Astrocyte (in vitro differentiated cells and primary cell): ENCODE measurements around the gene LRRC2. TPM values are rescaled to one million over a fixed set of nuclear protein-coding genes. Genes with fewer than 3 reads are reported as not detected.

ENCODE experiments used
- DNase-seq: peaks from one replicate; pipeline ENCODE4 v3.0.0-alpha.2; 2010; ENCODE audit warnings: low read depth
- FAIRE-seq: peaks from 2 replicates; lab custom pipeline; 2011; peaks lifted over from hg19 to GRCh38; lab: Jason Lieb, UNC
- H2AFZ ChIP-seq: 2 replicates; pipeline ENCODE4 v1.6.0; 2012; ENCODE audit warnings: low read depth, low read length, inconsistent platforms
- H3K27ac ChIP-seq: 2 replicates; pipeline ENCODE4 v1.5.1; 2011; ENCODE audit warnings: low read depth, low read length, inconsistent platforms
- H3K27me3 ChIP-seq: 2 replicates; pipeline ENCODE4 v1.6.0; 2011; ENCODE audit warnings: low read length, inconsistent platforms; ENCODE audit not compliant: insufficient read depth
- H3K36me3 ChIP-seq: 2 replicates; pipeline ENCODE4 v1.5.1; 2011; ENCODE audit warnings: low read length, inconsistent platforms; ENCODE audit not compliant: insufficient read depth
- H3K4me1 ChIP-seq: 2 replicates; pipeline ENCODE4 v1.5.1; 2011; ENCODE audit warnings: low read length, inconsistent platforms; ENCODE audit not compliant: insufficient read depth
- H3K4me2 ChIP-seq: 2 replicates; pipeline ENCODE4 v1.6.0; 2012; ENCODE audit warnings: low read length, inconsistent platforms
- H3K4me3 ChIP-seq: 2 replicates; pipeline ENCODE4 v1.5.1; 2011; ENCODE audit warnings: low read depth, mild to moderate bottlenecking, low read length, inconsistent platforms; ENCODE audit not compliant: insufficient read depth
- H3K79me2 ChIP-seq: 2 replicates; pipeline ENCODE4 v1.6.0; 2012; ENCODE audit warnings: mild to moderate bottlenecking, low read length, inconsistent platforms; ENCODE audit not compliant: insufficient read depth
- H3K9ac ChIP-seq: 2 replicates; pipeline ENCODE4 v1.6.0; 2012; ENCODE audit warnings: mild to moderate bottlenecking, low read length, inconsistent platforms
- H3K9me3 ChIP-seq: 2 replicates; pipeline ENCODE4 v1.5.1; 2012; ENCODE audit warnings: low read depth, mild to moderate bottlenecking, low read length, inconsistent platforms; ENCODE audit not compliant: insufficient read depth
- H4K20me1 ChIP-seq: 2 replicates; pipeline ENCODE4 v1.6.0; 2012; ENCODE audit warnings: low read length, inconsistent platforms; ENCODE audit not compliant: insufficient read depth
- H3K27ac Mint-ChIP-seq: one replicate; pipeline ENCODE4 v1.8.0; 2021; ENCODE audit warnings: mild to moderate bottlenecking, mixed read lengths; ENCODE audit not compliant: unreplicated experiment
- H3K27me3 Mint-ChIP-seq: one replicate; pipeline ENCODE4 v1.8.0; 2021; ENCODE audit warnings: low read depth, mixed read lengths; ENCODE audit not compliant: unreplicated experiment
- H3K36me3 Mint-ChIP-seq: one replicate; pipeline ENCODE4 v1.8.0; 2021; ENCODE audit warnings: low read depth, mixed read lengths; ENCODE audit not compliant: unreplicated experiment
- H3K4me1 Mint-ChIP-seq: one replicate; pipeline ENCODE4 v1.8.0; 2021; ENCODE audit warnings: low read depth, mixed read lengths; ENCODE audit not compliant: unreplicated experiment
- H3K4me3 Mint-ChIP-seq: one replicate; pipeline ENCODE4 v1.8.0; 2021; ENCODE audit warnings: mild to moderate bottlenecking, moderate library complexity, mixed read lengths; ENCODE audit not compliant: unreplicated experiment
- H3K9me3 Mint-ChIP-seq: one replicate; pipeline ENCODE4 v1.8.0; 2021; ENCODE audit warnings: mild to moderate bottlenecking, mixed read lengths; ENCODE audit not compliant: unreplicated experiment
- EZH2 ChIP-seq: IDR thresholded peaks from 2 replicates; pipeline ENCODE4 v1.6.1; 2012; ENCODE audit warnings: mild to moderate bottlenecking, low read length, inconsistent platforms; ENCODE audit not compliant: insufficient read depth
- total RNA-seq: library from RNA; stranded (reverse); gene quantifications from 2 replicates; pipeline ENCODE4 v1.2.1, GENCODE V29; 2021
- TF ChIP-seq, protein P1 (sequence below): IDR thresholded peaks from 2 replicates; pipeline ENCODE4 v1.5.1; 2011; ENCODE audit warnings: low read depth, mild to moderate bottlenecking, inconsistent platforms, low read length, moderate library complexity; ENCODE audit not compliant: insufficient read depth

LRRC2 gene
- total RNA-seq, 1 donor from 2014 or later, result 0.32 TPM

DNA sequence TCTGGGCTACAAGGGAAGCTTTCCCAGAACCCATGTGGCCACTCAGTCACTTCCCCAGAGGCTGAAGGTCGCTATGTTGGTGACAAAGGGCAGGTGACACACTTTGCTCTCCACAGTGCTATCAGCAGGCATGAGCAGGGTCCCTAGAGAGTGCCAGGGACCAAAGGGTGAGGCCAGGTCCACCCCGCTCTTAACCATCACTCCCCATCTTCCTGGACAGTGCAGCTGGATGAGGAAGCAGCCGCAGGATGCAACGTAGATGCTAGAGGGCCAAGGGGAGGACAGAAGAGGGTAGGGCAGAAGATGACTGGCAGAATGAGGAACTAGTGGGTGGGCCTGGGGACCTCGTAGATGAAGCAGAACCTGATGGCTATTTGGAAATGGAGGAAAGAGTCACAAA, 87.8 kb downstream of the LRRC2 start:
- H3K4me1 Mint-ChIP-seq, result peaks cover 13% of the 10 kb centered on the region
- DNase-seq, result no peak
- peaks cover 13% of the 10 kb centered on the region for H3K9me3 Mint-ChIP-seq
- no peaks in the 10 kb centered on the region for H4K20me1 ChIP-seq
- H3K9me3 ChIP-seq, result no peaks in the 10 kb centered on the region
- no peak overlapping the region for H3K9ac ChIP-seq
- H3K4me3 ChIP-seq, result no peak overlapping the region
- peaks cover 15% of the 10 kb centered on the region for H3K27me3 ChIP-seq
- H3K36me3 ChIP-seq, result no peaks in the 10 kb centered on the region
- no peaks in the 10 kb centered on the region for H3K79me2 ChIP-seq
- H2AFZ ChIP-seq, result no peak overlapping the region
- no peak for TF ChIP-seq EZH2
- TF ChIP-seq, protein P1, sequence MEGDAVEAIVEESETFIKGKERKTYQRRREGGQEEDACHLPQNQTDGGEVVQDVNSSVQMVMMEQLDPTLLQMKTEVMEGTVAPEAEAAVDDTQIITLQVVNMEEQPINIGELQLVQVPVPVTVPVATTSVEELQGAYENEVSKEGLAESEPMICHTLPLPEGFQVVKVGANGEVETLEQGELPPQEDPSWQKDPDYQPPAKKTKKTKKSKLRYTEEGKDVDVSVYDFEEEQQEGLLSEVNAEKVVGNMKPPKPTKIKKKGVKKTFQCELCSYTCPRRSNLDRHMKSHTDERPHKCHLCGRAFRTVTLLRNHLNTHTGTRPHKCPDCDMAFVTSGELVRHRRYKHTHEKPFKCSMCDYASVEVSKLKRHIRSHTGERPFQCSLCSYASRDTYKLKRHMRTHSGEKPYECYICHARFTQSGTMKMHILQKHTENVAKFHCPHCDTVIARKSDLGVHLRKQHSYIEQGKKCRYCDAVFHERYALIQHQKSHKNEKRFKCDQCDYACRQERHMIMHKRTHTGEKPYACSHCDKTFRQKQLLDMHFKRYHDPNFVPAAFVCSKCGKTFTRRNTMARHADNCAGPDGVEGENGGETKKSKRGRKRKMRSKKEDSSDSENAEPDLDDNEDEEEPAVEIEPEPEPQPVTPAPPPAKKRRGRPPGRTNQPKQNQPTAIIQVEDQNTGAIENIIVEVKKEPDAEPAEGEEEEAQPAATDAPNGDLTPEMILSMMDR, result no peak
- H3K27ac Mint-ChIP-seq, result no peak overlapping the region
- no peak overlapping the region for H3K4me3 Mint-ChIP-seq
- no peak for FAIRE-seq
- peaks cover 7% of the 10 kb centered on the region for H3K4me1 ChIP-seq
- peaks cover 22% of the 10 kb centered on the region for H3K27me3 Mint-ChIP-seq
- H3K36me3 Mint-ChIP-seq, result no peaks in the 10 kb centered on the region
- no peak overlapping the region for H3K27ac ChIP-seq
- H3K4me2 ChIP-seq, result no peak overlapping the region

DNA sequence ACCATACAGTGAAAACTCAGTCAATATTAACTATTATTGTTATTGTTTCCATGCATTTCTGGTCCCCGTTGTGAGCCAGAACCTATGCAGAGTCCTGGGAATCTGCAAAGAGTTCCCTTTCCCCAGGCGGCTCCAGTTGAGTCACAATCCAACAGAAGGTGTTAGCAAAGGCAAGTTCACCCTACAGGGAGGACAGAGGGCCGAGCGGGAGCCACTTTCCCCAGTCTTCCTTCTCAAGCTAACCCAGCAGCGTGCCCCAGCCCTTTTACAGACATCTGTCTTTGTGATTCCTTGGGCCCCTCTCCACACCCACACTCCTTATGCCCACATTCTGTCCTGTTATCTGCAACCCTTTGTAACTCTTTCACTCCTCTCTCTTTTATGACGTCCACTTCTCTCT, 88.3 kb downstream of the LRRC2 start:
- no peak for DNase-seq
- Histone ChIP-seq H3K27me3 (peaks cover 18% of the 10 kb centered on the region), H3K9ac (no peak overlapping the region), H3K36me3 (no peaks in the 10 kb centered on the region), H2AFZ (no peak overlapping the region), H3K4me2 (no peak overlapping the region), H4K20me1 (no peaks in the 10 kb centered on the region), H3K4me1 (peaks cover 1% of the 10 kb centered on the region), H3K27ac (no peak overlapping the region), H3K4me3 (no peak overlapping the region), H3K79me2 (no peaks in the 10 kb centered on the region), H3K9me3 (no peaks in the 10 kb centered on the region)
- H3K27me3 Mint-ChIP-seq, result peaks cover 26% of the 10 kb centered on the region
- H3K9me3 Mint-ChIP-seq, result peaks cover 13% of the 10 kb centered on the region
- no peak overlapping the region for H3K27ac Mint-ChIP-seq
- H3K4me1 Mint-ChIP-seq, result peaks cover 8% of the 10 kb centered on the region
- no peaks in the 10 kb centered on the region for H3K36me3 Mint-ChIP-seq
- no peak for TF ChIP-seq EZH2
- TF ChIP-seq, protein P1, result no peak
- no peak overlapping the region for H3K4me3 Mint-ChIP-seq
- FAIRE-seq, result no peak

DNA sequence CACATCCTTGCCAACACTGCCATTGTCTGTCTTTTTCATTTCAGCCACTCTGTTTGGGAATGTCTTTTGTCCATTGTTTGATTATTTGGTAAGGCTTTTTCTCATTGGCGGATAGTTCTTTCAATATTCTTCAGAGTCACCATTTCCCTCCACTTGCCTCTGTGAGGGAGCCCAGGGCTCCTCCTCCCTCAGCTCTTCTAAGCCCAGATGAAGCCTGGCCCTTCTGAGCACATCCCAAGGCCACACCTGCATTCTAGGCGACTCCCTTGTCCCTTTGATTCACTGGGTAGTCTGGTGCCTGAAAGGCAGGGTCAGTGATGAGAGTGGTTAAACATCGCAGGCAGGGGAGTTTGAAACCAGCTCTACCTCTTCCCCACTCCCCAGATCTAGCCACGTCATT, 89.0 kb downstream of the LRRC2 start:
- H3K27ac Mint-ChIP-seq, result no peak overlapping the region
- Histone ChIP-seq H2AFZ (no peak overlapping the region), H3K4me1 (no peaks in the 10 kb centered on the region), H3K79me2 (no peaks in the 10 kb centered on the region), H3K27ac (no peak overlapping the region), H4K20me1 (no peaks in the 10 kb centered on the region), H3K4me3 (no peak overlapping the region), H3K9me3 (no peaks in the 10 kb centered on the region), H3K36me3 (no peaks in the 10 kb centered on the region), H3K4me2 (no peak overlapping the region), H3K9ac (no peak overlapping the region), H3K27me3 (peaks cover 20% of the 10 kb centered on the region)
- peaks cover 27% of the 10 kb centered on the region for H3K27me3 Mint-ChIP-seq
- FAIRE-seq (no peak), DNase-seq (no peak)
- no peaks in the 10 kb centered on the region for H3K36me3 Mint-ChIP-seq
- H3K9me3 Mint-ChIP-seq, result peaks cover 15% of the 10 kb centered on the region
- H3K4me3 Mint-ChIP-seq, result no peak overlapping the region
- no peak for TF ChIP-seq EZH2
- TF ChIP-seq, protein P1, result no peak
- peaks cover 5% of the 10 kb centered on the region for H3K4me1 Mint-ChIP-seq
